Panc1 (cell line): Measurements from ENCODE around the gene ELOVL6. TPM values are rescaled to one million over a fixed set of nuclear protein-coding genes. Genes with fewer than 3 reads are reported as not detected.
"Not testable (repeated sequence)": the region's sequence is repeated elsewhere in the genome, so short reads cannot be mapped to it uniquely, and the experiment has no call there.

ENCODE experiments used
- ATAC-seq: fragments of 200-7000 bp; cut with Tn5 transposase; 2 replicates; pipeline ENCODE4 v1.9.1; 2020; ENCODE audit warnings: mild to moderate bottlenecking, moderate library complexity
- BruUV-seq: library from RNA; stranded (reverse); fragments of 400-500 nt; replicated peaks from 2 replicates; lab custom pipeline; 2021; lab: Mats Ljungman, UMichigan
- CTCF ChIA-PET: fragments of 300-600 bp; sonication (Branson Sonifier 250); formaldehyde crosslinking; loops from one replicate; lab custom pipeline; 2022; ENCODE audit warnings: antibody characterized with exemption; lab: Charles Lee
- POLR2A ChIA-PET: fragments of 300-600 bp; sonication (Branson Sonifier 250); formaldehyde crosslinking; loops from one replicate; lab custom pipeline; 2022; ENCODE audit warnings: antibody characterized with exemption; lab: Charles Lee
- DNase-seq: peaks from one replicate; pipeline ENCODE4 v3.0.0-alpha.2; 2010; ENCODE audit warnings: low read depth, low spot score
- H3K27ac ChIP-seq: 2 replicates; pipeline ENCODE4 v1.5.1; 2011; ENCODE audit warnings: mild to moderate bottlenecking, low read length, inconsistent platforms
- H3K27me3 ChIP-seq: fragments of 200-500 bp; sonication (Bioruptor generic); 2 replicates; pipeline ENCODE4 v1.6.0; 2014; ENCODE audit warnings: low read length, inconsistent platforms; ENCODE audit not compliant: control insufficient read depth, insufficient read depth
- H3K36me3 ChIP-seq: fragments of 200-500 bp; sonication (Bioruptor generic); 2 replicates; pipeline ENCODE4 v1.5.1; 2014; ENCODE audit warnings: inconsistent platforms, mild to moderate bottlenecking, low read length, moderate library complexity; ENCODE audit not compliant: control insufficient read depth, insufficient read depth
- H3K4me1 ChIP-seq: 2 replicates; pipeline ENCODE4 v1.5.1; 2011; ENCODE audit warnings: inconsistent platforms, mild to moderate bottlenecking, low read length, moderate library complexity; ENCODE audit not compliant: control insufficient read depth, insufficient read depth
- H3K4me3 ChIP-seq, 2 experiments: 2 replicates each; pipeline ENCODE4 v1.5.1; 2011 to 2012; ENCODE audit warnings: low read depth in 2 of 2, low read length in 2 of 2, mild to moderate bottlenecking in 2 of 2, inconsistent platforms in 1 of 2, moderate library complexity in 1 of 2
- H3K9me3 ChIP-seq: fragments of 200-500 bp; sonication (Bioruptor generic); 2 replicates; pipeline ENCODE4 v1.5.1; 2014; ENCODE audit warnings: low read depth, mild to moderate bottlenecking, inconsistent platforms, low read length, moderate library complexity; ENCODE audit not compliant: control insufficient read depth, insufficient read depth
- CTCF ChIP-seq: fragments of 450-650 bp; IDR thresholded peaks from 2 replicates; pipeline ENCODE4 v1.5.1; 2017; ENCODE audit warnings: mild to moderate bottlenecking
- POLR2AphosphoS5 ChIP-seq: IDR thresholded peaks from 2 replicates; pipeline ENCODE4 v1.6.1; 2012; ENCODE audit warnings: mild to moderate bottlenecking, low read depth, low read length, moderate library complexity
- REST ChIP-seq, 2 experiments: IDR thresholded peaks; 2 replicates each; pipeline ENCODE4 v1.6.1; 2011 to 2012; ENCODE audit warnings: low read depth in 2 of 2, control low read depth in 1 of 2, low read length in 1 of 2, mild to moderate bottlenecking in 1 of 2, moderate library complexity in 1 of 2; ENCODE audit not compliant: insufficient read depth in 1 of 2
- SIN3A ChIP-seq: IDR thresholded peaks from 2 replicates; pipeline ENCODE4 v1.6.1; 2012; ENCODE audit warnings: low read depth, mild to moderate bottlenecking, low read length, moderate library complexity, borderline replicate concordance; ENCODE audit not compliant: insufficient read depth
- TCF7L2 ChIP-seq: IDR thresholded peaks from 2 replicates; pipeline ENCODE4 v1.6.1; 2011; ENCODE audit warnings: mild to moderate bottlenecking, low read depth, low read length, inconsistent platforms
- in situ Hi-C: cut with HindIII; loops from 2 replicates; pipeline ENCODE4 v1.10.0; 2016; ENCODE audit warnings: low sequenced_read_pairs, low pct_unique_long_range_greater_than_20kb
- intact Hi-C: fragments of 100-400 bp; cut with micrococcal nuclease; formaldehyde crosslinking; loops from one replicate; pipeline ENCODE4 v1.10.0; 2022; ENCODE audit not compliant: unreplicated experiment
- total RNA-seq: library from RNA; stranded (reverse); gene quantifications from one replicate; pipeline ENCODE4 v1.2.1, GENCODE V29; 2021; ENCODE audit not compliant: unreplicated experiment

The ELOVL6 gene
- total RNA-seq, 1 experiment from 2014 or later: 0.54 TPM

GRCh38 chr4:110160618-110161017 is 37.8 kb downstream of the ELOVL6 start:
- ATAC-seq (no peak), DNase-seq (no peak)
- in situ Hi-C loops: no loop called here
- BruUV-seq: no TSS peak
- intact Hi-C loops: no loop called here
- no peaks in the 10 kb centered on the region for H3K9me3 ChIP-seq
- H3K4me3 ChIP-seq: no peak overlapping the region
- TF ChIP-seq TCF7L2 (no peak), SIN3A (no peak), REST (IDR thresholded peaks at IDR 0.05; ENCODE audit: insufficient read depth in 1 of 2, low read depth in 2 of 2, low read length in 1 of 2) (no peak), CTCF (no peak), POLR2AphosphoS5 (no peak)
- H3K27me3 ChIP-seq: no peaks in the 10 kb centered on the region
- CTCF ChIA-PET: no interaction called here
- no peaks in the 10 kb centered on the region for H3K36me3 ChIP-seq
- no peaks in the 10 kb centered on the region for H3K4me1 ChIP-seq
- H3K27ac ChIP-seq: no peak overlapping the region
- POLR2A ChIA-PET: no interaction called here

GRCh38 chr4:110159541-110159940 is 38.9 kb downstream of the ELOVL6 start:
- in situ Hi-C loops: no loop called here
- H3K36me3 ChIP-seq: no peaks in the 10 kb centered on the region
- TF ChIP-seq POLR2AphosphoS5 (no peak), TCF7L2 (no peak)
- POLR2A ChIA-PET: no interaction called here
- CTCF ChIA-PET: interaction anchor here (0.6 kb wide), 1 partner anchor 111 kb away, joined by 3 read pairs; no protein-coding TSS in a partner anchor
- no peaks in the 10 kb centered on the region for H3K27me3 ChIP-seq
- H3K4me3 ChIP-seq: no peak overlapping the region
- no TSS peak for BruUV-seq
- intact Hi-C loops: no loop called here
- DNase-seq (no peak), ATAC-seq (no peak)
- no peaks in the 10 kb centered on the region for H3K9me3 ChIP-seq
- no peaks in the 10 kb centered on the region for H3K4me1 ChIP-seq
- no peak overlapping the region for H3K27ac ChIP-seq

- no peaks in the 10 kb centered on the region for H3K9me3 ChIP-seq
- no TSS peak for BruUV-seq
- TF ChIP-seq SIN3A (no peak), TCF7L2 (no peak), REST (IDR thresholded peaks at IDR 0.05; ENCODE audit: insufficient read depth in 1 of 2, low read depth in 2 of 2, low read length in 1 of 2) (no peak)
- ChIA-PET POLR2A (no interaction called here), CTCF (no interaction called here)
- H3K27ac ChIP-seq: no peak overlapping the region
- intact Hi-C loops: no loop called here
- no peak overlapping the region for H3K4me3 ChIP-seq
- no peak for ATAC-seq
- no peaks in the 10 kb centered on the region for H3K27me3 ChIP-seq
- no peak for DNase-seq
- in situ Hi-C loops: no loop called here
- H3K4me1 ChIP-seq: no peaks in the 10 kb centered on the region
- H3K36me3 ChIP-seq: no peaks in the 10 kb centered on the region
Measured at GRCh38 chr4:110157580-110157979, 40.8 kb downstream of the ELOVL6 start.

GRCh38 chr4:110157166-110157565 is 41.2 kb downstream of the ELOVL6 start:
- BruUV-seq, H3K36me3 ChIP-seq, H3K27me3 ChIP-seq, H3K9me3 ChIP-seq, H3K4me3 ChIP-seq, intact Hi-C loops, CTCF ChIA-PET, DNase-seq, H3K4me1 ChIP-seq, POLR2A ChIA-PET, ATAC-seq, in situ Hi-C loops, H3K27ac ChIP-seq: not testable (repeated sequence)
